ENCODE data around the gene REXO4.

DNA sequence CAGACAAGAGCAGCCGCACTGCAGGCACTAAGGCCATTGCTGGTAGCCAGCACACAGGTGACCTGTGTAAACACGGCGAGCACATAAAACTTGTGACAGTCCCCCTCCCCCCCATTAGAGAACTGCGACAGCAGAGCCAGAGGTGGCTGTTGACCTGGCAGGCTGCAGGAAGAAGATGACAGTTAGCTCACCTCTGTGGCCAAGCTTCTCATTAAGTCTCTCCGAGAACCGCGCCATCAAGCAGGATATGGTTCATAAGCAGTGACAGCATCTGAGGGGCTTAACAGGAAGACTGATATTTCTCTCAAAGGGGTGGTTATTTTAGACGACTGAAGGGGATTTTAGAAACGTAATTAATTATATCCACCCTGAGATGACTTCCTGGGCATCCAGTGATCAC lies 47.1 kb downstream of the REXO4 start:
- TF ChIP-seq, protein P1, sequence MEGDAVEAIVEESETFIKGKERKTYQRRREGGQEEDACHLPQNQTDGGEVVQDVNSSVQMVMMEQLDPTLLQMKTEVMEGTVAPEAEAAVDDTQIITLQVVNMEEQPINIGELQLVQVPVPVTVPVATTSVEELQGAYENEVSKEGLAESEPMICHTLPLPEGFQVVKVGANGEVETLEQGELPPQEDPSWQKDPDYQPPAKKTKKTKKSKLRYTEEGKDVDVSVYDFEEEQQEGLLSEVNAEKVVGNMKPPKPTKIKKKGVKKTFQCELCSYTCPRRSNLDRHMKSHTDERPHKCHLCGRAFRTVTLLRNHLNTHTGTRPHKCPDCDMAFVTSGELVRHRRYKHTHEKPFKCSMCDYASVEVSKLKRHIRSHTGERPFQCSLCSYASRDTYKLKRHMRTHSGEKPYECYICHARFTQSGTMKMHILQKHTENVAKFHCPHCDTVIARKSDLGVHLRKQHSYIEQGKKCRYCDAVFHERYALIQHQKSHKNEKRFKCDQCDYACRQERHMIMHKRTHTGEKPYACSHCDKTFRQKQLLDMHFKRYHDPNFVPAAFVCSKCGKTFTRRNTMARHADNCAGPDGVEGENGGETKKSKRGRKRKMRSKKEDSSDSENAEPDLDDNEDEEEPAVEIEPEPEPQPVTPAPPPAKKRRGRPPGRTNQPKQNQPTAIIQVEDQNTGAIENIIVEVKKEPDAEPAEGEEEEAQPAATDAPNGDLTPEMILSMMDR (IDR thresholded peaks at IDR 0.05; ENCODE audit: insufficient read depth, low read depth, low read length): no peak
- TF ChIP-seq EZH2 (IDR thresholded peaks at IDR 0.05; ENCODE audit: insufficient read depth, low read length): no peak

Data from astrocyte (in vitro differentiated cells and primary cell).